Hematopoietic multipotent progenitor cell treated with erythropoietin and hydrocortisone succinate and interleukin-3 and kit ligand, for 17 days (in vitro differentiated cells): ENCODE results near the gene PER3.
A peak's percentile ranks its signal among the peaks of the same experiment; 100 is the strongest.

Source experiments
- DNase-seq: peaks from one replicate; pipeline ENCODE4 v3.0.0-alpha.2; 2015; ENCODE audit warnings: low spot score

PER3 gene

GRCh38 chr1:7783826-7784491 lies at the start of gene PER3:
TSS of gene PER3 (plus strand) at chr1:7784291. CDS start at chr1:7784878, 587 bp downstream.
- DNase-seq = peak; percentile 92

DNA sequence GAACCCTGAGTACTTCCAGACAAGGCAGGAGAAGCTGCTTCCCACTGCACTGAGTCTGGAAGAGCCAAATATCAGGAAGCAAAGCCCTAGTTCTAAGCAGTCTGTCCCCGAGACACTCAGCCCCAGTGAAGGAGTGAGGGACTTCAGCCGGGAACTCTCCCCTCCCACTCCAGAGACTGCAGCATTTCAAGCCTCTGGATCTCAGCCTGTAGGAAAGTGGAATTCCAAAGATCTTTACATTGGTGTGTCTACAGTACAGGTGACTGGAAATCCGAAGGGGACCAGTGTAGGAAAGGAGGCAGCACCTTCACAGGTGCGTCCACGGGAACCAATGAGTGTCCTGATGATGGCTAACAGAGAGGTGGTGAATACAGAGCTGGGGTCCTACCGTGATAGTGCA lies 46.0 kb upstream of the PER3 start:
- DNase-seq = no peak

GRCh38 chr1:7743346-7743745 lies 40.7 kb upstream of the PER3 start:
- DNase-seq = no peak

- DNase-seq = no peak
Measured at GRCh38 chr1:7744882-7745281, 39.2 kb upstream of the PER3 start.

- DNase-seq = no peak
Measured at GRCh38 chr1:7745783-7746182, 38.3 kb upstream of the PER3 start.

DNA sequence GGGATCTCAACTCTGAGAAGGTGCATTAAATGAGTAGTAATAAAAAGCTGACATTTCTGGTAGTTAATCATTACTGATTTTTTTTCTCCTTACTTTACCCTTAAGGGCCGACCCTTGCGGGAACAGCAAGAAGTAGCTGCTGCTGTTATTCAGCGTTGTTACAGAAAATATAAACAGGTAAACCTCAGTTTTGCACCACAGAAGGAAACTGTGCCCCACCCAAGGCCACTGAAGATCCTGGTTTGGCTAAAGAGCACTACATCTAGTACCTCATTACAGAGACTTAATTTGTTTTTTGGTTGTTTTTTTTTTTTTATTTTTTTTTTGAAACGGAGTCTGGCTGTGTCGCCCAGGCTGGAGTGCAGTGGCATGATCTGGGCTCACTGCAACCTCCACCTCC lies 36.5 kb upstream of the PER3 start:
- no peak for DNase-seq

- no peak for DNase-seq
Measured at GRCh38 chr1:7749126-7749525, 35.0 kb upstream of the PER3 start.

GRCh38 chr1:7751174-7751573 lies 32.9 kb upstream of the PER3 start:
- DNase-seq = no peak

- peak; percentile 41 for DNase-seq
Measured at GRCh38 chr1:7752512-7753417, 31.3 kb upstream of the PER3 start.

GRCh38 chr1:7753641-7754040 lies 30.4 kb upstream of the PER3 start:
- DNase-seq = no peak

DNA sequence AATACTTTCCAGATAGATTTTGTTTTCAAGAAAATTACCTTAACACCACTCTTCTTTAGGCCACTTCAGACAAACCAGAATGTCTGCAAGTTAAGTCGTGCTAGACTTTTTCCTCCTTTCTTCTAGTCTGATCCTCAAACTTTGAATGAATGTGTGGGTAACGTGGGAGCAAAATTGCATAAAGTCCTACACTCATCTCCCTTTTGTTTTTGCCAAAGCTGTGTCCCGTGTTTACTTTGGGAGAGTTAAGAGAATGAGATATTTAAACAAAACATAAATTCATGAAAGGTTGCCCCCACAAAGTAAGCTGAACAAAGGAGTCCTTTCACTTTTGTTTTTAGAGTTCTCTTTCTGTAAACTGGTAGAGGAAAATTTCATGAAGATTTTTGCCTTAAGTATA lies 29.9 kb upstream of the PER3 start:
- no peak for DNase-seq

DNA sequence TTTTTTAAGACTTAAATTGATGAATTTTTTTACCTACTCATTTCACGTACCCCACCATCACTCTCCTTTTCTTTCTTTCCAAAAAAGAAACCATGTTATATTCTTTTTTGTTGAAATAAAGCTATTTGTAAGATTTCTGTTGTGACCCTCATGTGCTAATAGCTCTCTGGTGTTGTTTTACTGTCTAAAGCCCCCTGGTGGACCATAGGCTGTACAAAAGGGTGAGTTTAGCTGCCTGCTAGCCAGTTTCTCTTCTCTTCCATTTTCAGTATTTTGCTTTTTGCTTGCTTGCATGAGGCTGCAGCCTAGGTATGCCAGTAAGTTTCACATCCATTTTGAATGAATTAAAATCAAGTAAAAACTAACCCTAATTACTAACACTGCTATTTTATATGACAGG lies 28.6 kb upstream of the PER3 start:
- no peak for DNase-seq

GRCh38 chr1:7760245-7760644 lies 23.8 kb upstream of the PER3 start:
- DNase-seq = no peak

DNA sequence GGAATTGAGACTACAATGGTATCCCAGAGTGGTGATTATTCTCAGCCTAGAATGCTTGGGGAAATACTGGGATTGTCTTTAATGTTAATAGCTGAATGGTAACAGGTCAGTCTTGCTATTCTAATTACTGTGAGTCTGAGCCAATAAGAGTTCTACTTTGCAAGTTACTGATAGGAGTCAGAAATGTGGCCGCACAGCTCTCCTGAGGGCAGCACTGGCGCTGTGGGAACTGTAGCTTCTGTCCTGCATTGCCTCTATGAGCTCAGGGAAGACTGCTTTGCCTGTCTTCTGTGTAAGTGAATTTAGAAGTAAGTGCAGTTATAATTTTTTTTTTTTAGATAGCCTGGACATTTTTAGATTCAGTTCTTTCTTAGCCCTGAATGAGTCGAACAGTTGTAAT lies 23.0 kb upstream of the PER3 start:
- DNase-seq = no peak

DNA sequence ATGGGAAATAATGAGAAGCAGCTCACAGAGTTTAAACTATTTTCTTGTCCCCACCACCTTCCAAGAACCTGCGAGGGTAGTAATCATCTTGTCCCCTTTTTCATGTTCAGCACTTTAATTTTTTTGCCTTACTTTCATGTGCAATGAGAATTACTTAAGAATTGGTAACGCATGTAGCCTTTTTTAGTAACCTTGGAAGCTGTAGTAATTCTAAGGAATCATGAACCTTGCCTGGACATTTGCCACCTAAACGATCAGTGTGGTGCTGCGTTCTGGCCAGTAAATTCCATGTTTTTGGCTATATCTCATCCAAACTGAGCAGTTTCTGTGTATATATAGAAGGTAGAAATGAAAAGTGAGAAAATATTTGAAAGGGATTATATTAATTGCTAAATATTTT lies 16.9 kb upstream of the PER3 start:
- DNase-seq = no peak

DNA sequence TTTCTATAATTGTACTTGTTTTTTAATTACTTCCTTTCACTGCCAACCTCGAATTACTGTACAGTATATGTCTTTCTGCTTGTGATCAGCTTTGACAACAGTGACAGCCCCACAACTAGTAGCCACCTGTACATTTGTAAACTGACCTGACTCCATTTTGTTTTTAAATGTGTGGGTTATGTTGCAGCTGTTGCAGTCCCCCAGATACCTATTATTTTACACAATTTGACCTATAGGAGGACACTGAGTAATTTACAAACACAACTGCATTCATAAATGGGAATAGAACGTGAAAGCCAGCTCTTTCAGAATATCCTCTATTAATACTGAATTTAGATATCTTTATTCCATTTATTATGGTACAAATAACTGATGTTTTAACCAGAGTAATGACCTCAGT lies 15.5 kb upstream of the PER3 start:
- DNase-seq = no peak

- no peak for DNase-seq
Measured at GRCh38 chr1:7769673-7770412, 14.2 kb upstream of the PER3 start.

DNA sequence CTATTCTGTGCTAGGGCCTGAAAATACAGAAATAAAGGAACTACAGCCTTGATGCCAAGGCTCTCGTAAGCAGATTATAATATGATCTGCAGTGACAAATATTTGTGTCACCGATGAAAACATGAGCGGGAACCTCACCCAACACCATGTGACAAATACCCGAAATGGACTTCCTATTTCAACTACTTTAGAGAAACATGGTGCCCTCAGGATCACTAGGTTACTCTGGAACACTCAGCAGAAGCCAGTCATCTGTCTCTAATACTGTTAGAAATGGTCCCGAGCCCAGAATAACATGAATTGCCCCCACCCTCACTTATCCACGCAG lies 13.5 kb upstream of the PER3 start:
- no peak for DNase-seq

DNA sequence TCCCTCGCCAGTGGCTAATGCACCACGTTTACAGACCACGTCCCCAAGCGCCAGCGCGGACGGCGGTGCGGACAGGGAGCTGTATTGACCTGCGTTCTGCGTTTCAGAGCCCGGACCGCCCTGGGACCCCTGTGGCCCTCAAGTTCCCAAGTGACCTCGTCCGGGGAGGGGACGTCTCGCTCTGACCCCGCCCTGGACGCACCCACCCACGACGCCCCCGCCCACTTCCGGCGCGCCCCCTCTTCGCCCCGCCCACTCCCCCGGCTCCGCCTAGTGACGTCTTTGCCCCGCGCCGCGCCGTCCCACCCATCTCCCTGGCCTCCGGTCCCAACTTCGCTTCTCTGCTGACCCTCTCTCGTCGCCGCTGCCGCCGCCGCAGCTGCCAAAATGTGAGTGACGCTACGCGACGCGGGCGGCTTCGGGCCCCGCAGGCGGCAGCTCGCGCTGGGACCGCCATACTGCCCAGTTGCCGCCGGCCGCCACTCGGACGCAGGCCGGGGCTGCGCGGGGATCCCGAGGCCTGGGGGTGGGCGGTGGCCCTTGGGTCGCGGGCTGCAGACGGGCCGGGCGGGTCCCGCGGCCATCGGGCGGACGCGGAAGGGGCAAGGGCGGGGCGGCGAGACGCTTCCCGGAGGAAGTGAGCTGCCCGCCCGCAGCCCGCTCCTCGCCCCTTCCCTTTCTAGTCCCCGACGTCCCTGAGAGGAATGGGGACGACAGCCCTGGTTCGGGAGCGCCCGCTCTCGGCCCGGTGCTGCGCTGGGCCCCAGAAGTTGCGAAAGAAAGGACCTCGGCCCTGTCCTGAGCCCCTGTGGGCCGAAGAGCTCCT lies 12.9 kb upstream of the PER3 start, which contains the start of gene VAMP3:
TSS of gene VAMP3 (plus strand) at position 300 of the 826 bp plus-strand sequence. CDS start at position 388, 88 bp downstream.
- DNase-seq = peak; percentile 81

- no peak for DNase-seq
Measured at GRCh38 chr1:7771823-7772299, 12.2 kb upstream of the PER3 start.

- no peak for DNase-seq
Measured at GRCh38 chr1:7777591-7777990, 6.5 kb upstream of the PER3 start.

- DNase-seq = no peak
Measured at GRCh38 chr1:7778133-7778628, 5.9 kb upstream of the PER3 start.
